AG20443 (cell line): ENCODE data around the gene UGGT2.
"Not testable (repeated sequence)": the region's sequence is repeated elsewhere in the genome, so short reads cannot be mapped to it uniquely, and the experiment has no call there.

Experiments
- DNase-seq: peaks from one replicate; pipeline ENCODE4 v3.0.0; 2012; ENCODE audit warnings: low spot score, mixed read lengths

The UGGT2 gene

DNA sequence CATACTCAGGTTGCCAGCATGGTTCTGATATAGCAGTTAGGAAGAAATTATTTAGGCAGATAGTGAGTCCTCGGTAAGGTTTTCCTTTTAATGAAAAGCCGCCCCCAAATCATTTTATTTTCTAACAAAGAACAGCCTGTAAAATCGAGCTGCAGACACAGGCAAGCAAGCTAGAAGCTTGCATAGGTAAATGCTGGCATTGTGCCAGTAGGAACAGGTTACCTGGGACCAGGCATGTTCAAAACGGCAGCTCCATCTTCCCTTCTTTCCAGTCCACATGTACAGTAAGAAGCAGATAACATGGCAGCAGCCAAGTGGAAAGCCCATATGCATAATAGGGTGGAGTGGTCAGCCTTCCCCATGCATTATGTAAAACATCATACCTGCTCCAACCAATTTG is 71.1 kb downstream of the UGGT2 start:
- no peak for DNase-seq

- not testable (repeated sequence) for DNase-seq
Measured at GRCh38 chr13:95972651-95973050, 80.5 kb downstream of the UGGT2 start.

DNA sequence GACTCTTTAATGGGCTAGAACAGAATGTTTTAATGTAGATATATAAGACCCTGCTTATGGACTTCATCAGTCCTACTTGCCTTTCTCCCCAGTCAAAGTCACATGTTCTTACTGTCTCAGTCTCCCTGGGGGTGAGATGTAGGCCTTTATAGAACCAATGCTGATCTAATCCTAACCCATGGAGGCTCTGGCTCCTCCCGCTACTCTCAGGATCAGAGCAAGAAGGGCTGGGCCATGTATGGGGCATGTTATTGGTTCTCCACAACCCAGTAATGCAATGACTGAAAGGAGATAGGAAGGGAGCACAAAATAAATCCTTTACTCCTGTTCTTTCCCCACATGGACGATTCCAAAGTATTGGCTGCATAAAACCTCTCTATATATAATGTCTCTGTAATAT is 82.3 kb downstream of the UGGT2 start:
- DNase-seq, result no peak

DNA sequence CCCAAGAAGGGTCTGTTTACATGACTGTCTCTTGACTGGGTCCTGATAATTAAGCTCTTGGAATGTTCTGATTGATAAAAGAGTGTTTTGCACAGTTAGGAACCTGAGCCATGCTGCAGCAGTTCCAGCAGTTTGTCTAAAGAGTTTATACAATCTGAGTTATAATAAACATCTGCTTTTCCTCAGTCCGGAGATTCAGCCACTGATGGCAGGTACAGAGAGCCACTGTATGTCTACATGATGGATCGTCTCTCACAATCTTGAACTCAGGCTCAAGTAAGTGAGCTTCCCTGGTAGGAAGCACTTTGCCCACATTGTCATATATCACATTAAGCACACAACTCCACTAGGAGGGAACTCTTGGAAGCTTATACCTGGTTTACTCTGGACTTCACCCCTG is 84.3 kb downstream of the UGGT2 start:
- DNase-seq, result no peak

DNA sequence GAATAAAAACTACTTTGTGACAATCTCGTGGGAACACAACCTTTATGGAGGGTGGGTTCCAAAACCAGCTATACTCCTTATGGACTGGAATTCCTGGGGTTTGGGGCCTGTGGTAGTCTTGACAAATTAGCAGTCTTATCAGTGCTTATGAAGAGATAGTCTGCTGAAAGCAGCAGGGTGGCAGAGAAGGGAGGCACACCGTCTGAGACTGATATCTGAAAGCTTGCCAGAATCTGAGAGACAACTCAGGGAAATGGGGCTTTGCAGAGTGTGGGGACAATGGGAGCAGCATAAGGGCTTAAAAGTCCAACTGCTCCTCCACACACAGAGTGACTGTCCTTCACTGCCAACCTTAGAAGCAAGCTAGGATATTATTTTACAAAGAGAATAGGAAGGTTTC is 95.9 kb downstream of the UGGT2 start:
- DNase-seq, result no peak

DNA sequence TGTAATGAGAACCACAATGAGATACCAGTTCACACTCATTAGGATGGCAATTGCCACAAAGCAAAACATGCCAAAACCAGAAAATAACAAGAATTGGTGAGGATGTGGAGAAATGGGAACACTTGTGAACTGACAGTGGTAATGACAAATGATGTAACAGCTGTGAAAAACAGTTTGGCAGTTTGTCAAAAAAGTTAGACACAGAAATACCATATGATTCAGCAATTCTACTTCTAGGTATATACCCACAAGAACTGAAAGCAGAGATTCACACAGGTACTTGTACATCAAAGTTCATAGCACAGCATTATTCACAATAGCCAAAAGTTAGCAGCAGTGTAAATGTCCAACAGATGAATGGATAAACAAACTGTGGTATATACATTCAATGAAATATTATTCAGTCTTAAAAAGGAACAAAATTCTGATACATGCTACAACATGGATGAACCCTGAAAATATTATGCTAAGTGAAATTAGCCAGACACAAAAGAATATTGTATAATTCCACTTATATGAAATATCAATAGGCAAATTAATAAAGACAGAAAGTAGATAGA is 96.5 kb downstream of the UGGT2 start:
- no peak for DNase-seq

- no peak for DNase-seq
Measured at GRCh38 chr13:95955719-95956118, 97.5 kb downstream of the UGGT2 start.

GRCh38 chr13:95955255-95955654 is 97.9 kb downstream of the UGGT2 start:
- no peak for DNase-seq

DNA sequence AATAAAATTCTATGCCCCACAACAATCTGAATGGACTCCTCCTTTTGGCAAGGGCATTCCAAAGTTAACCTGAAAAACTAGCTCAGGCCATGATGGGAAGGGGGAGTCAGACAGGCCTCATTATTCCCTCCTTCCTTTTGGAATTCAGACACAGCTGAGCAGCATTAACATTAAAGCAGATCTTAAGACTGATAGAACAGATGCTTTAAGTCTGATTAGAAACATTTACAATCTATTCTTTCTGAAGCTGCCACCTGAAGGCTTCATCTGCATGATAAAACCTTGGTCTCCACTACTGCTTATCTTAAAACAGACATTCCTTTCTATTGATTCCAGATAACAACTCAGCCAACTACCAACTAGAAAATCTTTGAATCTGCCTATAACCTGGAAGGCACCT is 98.9 kb downstream of the UGGT2 start:
- no peak for DNase-seq

- DNase-seq, result no peak
Measured at GRCh38 chr13:95950103-95950502, 103.1 kb downstream of the UGGT2 start.

DNA sequence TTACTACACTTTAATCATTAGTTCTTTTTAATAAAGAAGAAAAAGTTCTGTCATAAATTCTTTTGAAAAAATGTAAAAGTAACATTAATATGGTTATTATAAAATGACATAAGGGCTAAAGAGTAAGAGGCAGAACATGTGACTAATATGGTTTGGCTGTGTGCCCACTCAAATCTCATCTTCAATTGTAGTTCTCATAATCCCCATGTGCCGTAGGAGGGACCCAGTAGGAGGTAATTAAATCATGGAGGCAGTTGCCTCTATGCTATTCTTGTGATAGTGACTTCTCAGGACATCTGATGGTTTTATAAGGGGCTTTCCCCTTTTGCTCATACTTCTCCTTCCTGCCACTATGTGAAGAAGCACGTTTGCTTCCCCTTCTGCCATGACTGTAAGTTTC is 104.5 kb downstream of the UGGT2 start:
- DNase-seq, result no peak

DNA sequence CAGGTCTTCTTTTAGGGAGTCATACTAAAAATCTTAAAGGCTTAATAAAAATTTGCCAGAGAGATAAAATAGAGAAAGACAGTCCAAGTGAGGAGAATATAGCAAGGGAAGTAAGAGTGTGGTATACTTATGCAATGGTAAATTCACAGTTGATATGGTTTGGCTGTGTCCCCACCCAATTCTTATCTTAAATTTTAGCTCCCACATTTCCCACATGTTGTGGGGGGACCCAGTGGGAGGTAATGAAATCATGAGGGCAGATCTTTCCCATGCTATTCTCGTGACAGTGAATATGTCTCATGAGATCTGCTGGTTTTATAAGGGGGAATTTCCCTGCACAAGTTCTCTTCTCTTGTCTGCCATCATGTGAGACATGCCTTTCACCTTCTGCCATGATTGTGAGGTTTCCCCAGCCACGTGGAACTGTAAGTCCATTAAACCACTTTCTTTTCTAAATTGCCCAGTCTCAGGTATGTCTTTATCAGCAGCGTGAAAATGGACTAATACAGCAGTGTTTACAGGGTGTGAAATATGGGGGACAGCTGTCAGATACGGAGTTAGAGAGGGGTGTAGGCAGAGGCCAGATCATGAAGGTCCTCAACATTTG is 115.4 kb downstream of the UGGT2 start:
- no peak for DNase-seq

- DNase-seq, result no peak
Measured at GRCh38 chr13:95931300-95932025, 121.7 kb downstream of the UGGT2 start.

- no peak for DNase-seq
Measured at GRCh38 chr13:95929430-95929829, 123.8 kb downstream of the UGGT2 start.

DNA sequence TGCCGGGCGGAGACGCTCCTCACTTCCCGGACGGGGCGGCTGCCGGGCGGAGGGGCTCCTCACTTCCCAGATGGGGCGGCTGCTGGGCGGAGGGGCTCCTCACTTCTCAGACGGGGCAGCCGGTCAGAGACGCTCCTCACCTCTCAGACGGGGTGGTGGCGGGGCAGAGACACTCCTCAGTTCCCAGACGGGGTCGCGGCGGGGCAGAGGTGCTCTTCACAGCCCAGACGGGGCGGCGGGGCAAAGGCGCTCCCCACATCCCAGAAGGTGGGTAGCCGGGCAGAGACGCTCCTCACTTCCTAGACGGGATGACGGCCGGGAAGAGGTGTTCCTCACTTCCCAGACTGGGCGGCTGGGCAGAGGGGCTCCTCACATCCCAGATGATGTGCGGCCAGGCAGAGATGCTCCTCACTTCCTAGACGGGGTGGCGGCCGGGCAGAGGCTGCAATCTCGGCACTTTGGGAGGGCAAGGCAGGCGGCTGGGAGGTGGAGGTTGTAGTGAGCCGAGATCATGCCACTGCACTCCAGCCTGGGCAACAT is 124.8 kb downstream of the UGGT2 start:
- DNase-seq, result not testable (repeated sequence)

GRCh38 chr13:95926231-95926630 is 127.0 kb downstream of the UGGT2 start:
- no peak for DNase-seq

GRCh38 chr13:95924389-95924994 is 128.7 kb downstream of the UGGT2 start:
- DNase-seq, result peak; percentile 82

GRCh38 chr13:95921485-95921884 is 131.7 kb downstream of the UGGT2 start:
- DNase-seq, result no peak

- DNase-seq, result no peak
Measured at GRCh38 chr13:95920485-95920884, 132.7 kb downstream of the UGGT2 start.

GRCh38 chr13:95918860-95919259 is 134.3 kb downstream of the UGGT2 start:
- DNase-seq, result no peak

- no peak for DNase-seq
Measured at GRCh38 chr13:95914991-95915501, 138.2 kb downstream of the UGGT2 start.

DNA sequence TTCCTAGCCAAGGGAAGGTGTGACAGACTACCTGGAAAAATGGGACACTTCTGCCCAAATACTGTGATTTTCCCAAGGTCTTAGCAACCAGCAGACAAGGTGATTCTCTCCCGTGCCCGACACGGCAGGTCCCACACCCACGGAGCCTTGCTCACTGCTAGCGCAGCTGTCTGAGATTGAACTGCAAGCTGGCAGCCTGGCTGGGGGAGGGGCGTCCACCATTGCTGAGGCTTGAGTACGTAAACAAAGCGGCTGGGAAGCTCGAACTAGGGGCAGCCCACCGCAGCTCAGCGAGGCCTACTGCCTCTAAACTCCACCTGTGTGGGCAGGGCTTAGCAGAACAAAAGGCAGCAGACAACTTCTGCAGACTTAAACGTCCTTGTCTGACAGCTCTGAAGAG is 146.2 kb downstream of the UGGT2 start:
- DNase-seq, result no peak

DNA sequence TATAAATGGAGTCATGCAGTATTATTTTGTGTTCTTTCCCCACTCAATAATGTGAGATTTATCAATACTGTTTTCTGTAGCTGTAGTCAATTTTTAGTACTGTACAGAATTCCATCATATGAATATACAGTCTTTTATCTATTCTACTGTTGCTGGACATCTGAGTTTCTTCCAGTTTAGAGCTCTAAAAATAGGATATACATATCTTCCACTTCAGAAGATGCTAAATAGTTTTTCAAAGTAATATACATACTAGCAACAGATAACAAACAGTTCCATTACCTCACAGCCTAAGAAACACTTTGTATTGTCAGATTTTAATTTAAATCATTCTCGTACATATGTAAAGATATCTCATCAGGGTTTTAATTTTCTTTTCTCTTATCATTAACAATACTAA is 149.6 kb downstream of the UGGT2 start:
- DNase-seq, result no peak
